ENCODE results near the gene STRN3.
A peak's percentile ranks its signal among the peaks of the same experiment; 100 is the strongest.

Gene STRN3

GRCh38 chr14:30876692-30877091, 149.5 kb downstream of the STRN3 start:
- Histone ChIP-seq H3K27ac (ENCODE audit: low read depth, low read length, poor library complexity, severe bottlenecking) (no peak overlapping the region), H3K27me3 (ENCODE audit: insufficient read depth, low read length) (no peaks in the 10 kb centered on the region), H4K20me1 (ENCODE audit: insufficient read depth, low read length) (no peaks in the 10 kb centered on the region), H3K4me2 (ENCODE audit: low read length) (peak overlapping the region; percentile 78), H3K4me3 (ENCODE audit: low read depth, low read length, poor library complexity, severe bottlenecking) (peak overlapping the region; percentile 79), H2AFZ (ENCODE audit: low read length) (no peak overlapping the region), H3K36me3 (ENCODE audit: insufficient read depth, low read length) (peaks cover 37% of the 10 kb centered on the region), H3K4me1 (ENCODE audit: insufficient read depth, low read length, severe bottlenecking) (peaks cover 28% of the 10 kb centered on the region), H3F3A (ENCODE audit: insufficient read depth, low read length) (no peaks in the 10 kb centered on the region), H3K9me2 (ENCODE audit: low read depth, low read length) (no peaks in the 10 kb centered on the region), H3K79me2 (ENCODE audit: insufficient read depth, low read length) (peaks cover 3% of the 10 kb centered on the region; the same call in 1 of the 2 replicates), H3K9me3 (ENCODE audit: low read length) (no peaks in the 10 kb centered on the region), H3K9ac (ENCODE audit: low read length) (no peak overlapping the region)
- TF ChIP-seq EZH2 (IDR thresholded peaks at IDR 0.05; ENCODE audit: borderline replicate concordance, low read length) = no peak
- no peak for TF ChIP-seq CTCF (IDR thresholded peaks at IDR 0.05; ENCODE audit: low read length)

- Histone ChIP-seq H3K27ac (ENCODE audit: low read depth, low read length, poor library complexity, severe bottlenecking) (no peak overlapping the region), H3K27me3 (ENCODE audit: insufficient read depth, low read length) (no peaks in the 10 kb centered on the region), H3K9ac (ENCODE audit: low read length) (peak overlapping the region; percentile 71), H3F3A (ENCODE audit: insufficient read depth, low read length) (no peaks in the 10 kb centered on the region), H3K4me3 (ENCODE audit: low read depth, low read length, poor library complexity, severe bottlenecking) (peak overlapping the region; percentile 79), H3K4me1 (ENCODE audit: insufficient read depth, low read length, severe bottlenecking) (peaks cover 28% of the 10 kb centered on the region), H2AFZ (ENCODE audit: low read length) (no peak overlapping the region), H3K36me3 (ENCODE audit: insufficient read depth, low read length) (peaks cover 29% of the 10 kb centered on the region; the same call in 1 of the 2 replicates), H4K20me1 (ENCODE audit: insufficient read depth, low read length) (no peaks in the 10 kb centered on the region), H3K4me2 (ENCODE audit: low read length) (peak overlapping the region; percentile 78), H3K79me2 (ENCODE audit: insufficient read depth, low read length) (peaks cover 3% of the 10 kb centered on the region; the same call in 1 of the 2 replicates), H3K9me3 (ENCODE audit: low read length) (no peaks in the 10 kb centered on the region), H3K9me2 (ENCODE audit: low read depth, low read length) (no peaks in the 10 kb centered on the region)
- TF ChIP-seq EZH2 (IDR thresholded peaks at IDR 0.05; ENCODE audit: borderline replicate concordance, low read length) (no peak), CTCF (IDR thresholded peaks at IDR 0.05; ENCODE audit: low read length) (no peak)
These were observed 150.5 kb downstream of the STRN3 start for GRCh38 chr14:30875788-30876053.

GRCh38 chr14:30874999-30875787, 151.0 kb downstream of the STRN3 start:
- H3K79me2 ChIP-seq (ENCODE audit: insufficient read depth, low read length) = peaks cover 3% of the 10 kb centered on the region; the same call in 1 of the 2 replicates

More at GRCh38 chr14:30874999-30875787, 151.0 kb downstream of the STRN3 start:
- no peaks in the 10 kb centered on the region for H4K20me1 ChIP-seq (ENCODE audit: insufficient read depth, low read length)
- no peaks in the 10 kb centered on the region for H3K27me3 ChIP-seq (ENCODE audit: insufficient read depth, low read length)
- H3K4me3 ChIP-seq (ENCODE audit: low read depth, low read length, poor library complexity, severe bottlenecking) = peak overlapping the region; percentile 79
- H3K4me1 ChIP-seq (ENCODE audit: insufficient read depth, low read length, severe bottlenecking) = peaks cover 28% of the 10 kb centered on the region
- TF ChIP-seq CTCF (IDR thresholded peaks at IDR 0.05; ENCODE audit: low read length) (no peak), EZH2 (IDR thresholded peaks at IDR 0.05; ENCODE audit: borderline replicate concordance, low read length) (no peak)
- no peaks in the 10 kb centered on the region for H3K9me3 ChIP-seq (ENCODE audit: low read length)
- no peaks in the 10 kb centered on the region for H3F3A ChIP-seq (ENCODE audit: insufficient read depth, low read length)
- H3K27ac ChIP-seq (ENCODE audit: low read depth, low read length, poor library complexity, severe bottlenecking) = no peak overlapping the region
- H3K36me3 ChIP-seq (ENCODE audit: insufficient read depth, low read length) = peaks cover 25% of the 10 kb centered on the region; the same call in 1 of the 2 replicates
- H3K9me2 ChIP-seq (ENCODE audit: low read depth, low read length) = no peaks in the 10 kb centered on the region
- H3K4me2 ChIP-seq (ENCODE audit: low read length) = peak overlapping the region; percentile 78
- H3K9ac ChIP-seq (ENCODE audit: low read length) = peak overlapping the region; percentile 71
- H2AFZ ChIP-seq (ENCODE audit: low read length) = no peak overlapping the region

Data from OCI-LY1 (cell line).